ENCODE measurements around the gene RAPGEF2. TPM values are rescaled to one million over a fixed set of nuclear protein-coding genes. Genes with fewer than 3 reads are reported as not detected.

RAPGEF2 gene
- polyA plus RNA-seq, 1 experiment, result 19.6 TPM

GRCh38 chr4:159199826-159200225, 96.9 kb downstream of the RAPGEF2 start:
- Histone ChIP-seq H3K4me3 (ENCODE audit: low read depth, low read length) (no peak overlapping the region), H3K27me3 (ENCODE audit: control insufficient read depth, insufficient read depth, low read length) (no peaks in the 10 kb centered on the region), H3K36me3 (ENCODE audit: control insufficient read depth, insufficient read depth, low read length) (no peaks in the 10 kb centered on the region)
- no peak for DNase-seq (ENCODE audit: low read depth)
- TF ChIP-seq CTCF (IDR thresholded peaks at IDR 0.05; ENCODE audit: insufficient read depth, low read depth, low read length), result no peak
- ChIA-PET CTCF (no interaction called here), POLR2A (no interaction called here)

- ChIA-PET POLR2A (interaction anchor here (0.5 kb wide), 1 partner anchor 48 kb away, joined by 3 read pairs; no protein-coding TSS in a partner anchor), CTCF (interaction anchor here (0.7 to 3.4 kb wide), 11 partner anchors 9 to 534 kb away, joined by 3 to 30 read pairs (median 3); no protein-coding TSS in a partner anchor)
- no peak for TF ChIP-seq CTCF (IDR thresholded peaks at IDR 0.05; ENCODE audit: insufficient read depth, low read depth, low read length)
- Histone ChIP-seq H3K4me3 (ENCODE audit: low read depth, low read length) (no peak overlapping the region), H3K27me3 (ENCODE audit: control insufficient read depth, insufficient read depth, low read length) (no peaks in the 10 kb centered on the region), H3K36me3 (ENCODE audit: control insufficient read depth, insufficient read depth, low read length) (no peaks in the 10 kb centered on the region)
- no peak for DNase-seq (ENCODE audit: low read depth)
Measured at GRCh38 chr4:159201168-159201567, 98.3 kb downstream of the RAPGEF2 start.

- DNase-seq (ENCODE audit: low read depth), result no peak
- POLR2A ChIA-PET, result interaction anchor here (0.6 kb wide), 1 partner anchor 342 kb away, joined by 3 read pairs; no protein-coding TSS in a partner anchor
- Histone ChIP-seq H3K4me3 (ENCODE audit: low read depth, low read length) (no peak overlapping the region), H3K36me3 (ENCODE audit: control insufficient read depth, insufficient read depth, low read length) (no peaks in the 10 kb centered on the region), H3K27me3 (ENCODE audit: control insufficient read depth, insufficient read depth, low read length) (no peaks in the 10 kb centered on the region)
- no peak for TF ChIP-seq CTCF (IDR thresholded peaks at IDR 0.05; ENCODE audit: insufficient read depth, low read depth, low read length)
- CTCF ChIA-PET, result interaction anchor here (0.6 kb wide), 1 partner anchor 190 kb away, joined by 3 read pairs; no protein-coding TSS in a partner anchor
Measured at GRCh38 chr4:159204566-159204965, 101.7 kb downstream of the RAPGEF2 start.

GRCh38 chr4:159205466-159205865, 102.6 kb downstream of the RAPGEF2 start:
- ChIA-PET CTCF (interaction anchor here (1.8 kb wide), 1 partner anchor 348 kb away, joined by 6 read pairs; no protein-coding TSS in a partner anchor), POLR2A (no interaction called here)

GRCh38 chr4:159206427-159206871, 103.6 kb downstream of the RAPGEF2 start:
- DNase-seq (ENCODE audit: low read depth), result no peak
- TF ChIP-seq CTCF (IDR thresholded peaks at IDR 0.05; ENCODE audit: insufficient read depth, low read depth, low read length), result no peak
- H3K4me3 ChIP-seq (ENCODE audit: low read depth, low read length), result no peak overlapping the region
- H3K27me3 ChIP-seq (ENCODE audit: control insufficient read depth, insufficient read depth, low read length), result no peaks in the 10 kb centered on the region
- ChIA-PET POLR2A (no interaction called here), CTCF (interaction anchor here (0.8 to 2.2 kb wide), 5 partner anchors 10 to 365 kb away, joined by 3 to 7 read pairs (median 6); no protein-coding TSS in a partner anchor)
- no peaks in the 10 kb centered on the region for H3K36me3 ChIP-seq (ENCODE audit: control insufficient read depth, insufficient read depth, low read length)

More at GRCh38 chr4:159205466-159205865, 102.6 kb downstream of the RAPGEF2 start:
- H3K36me3 ChIP-seq (ENCODE audit: control insufficient read depth, insufficient read depth, low read length), result no peaks in the 10 kb centered on the region
- no peak overlapping the region for H3K4me3 ChIP-seq (ENCODE audit: low read depth, low read length)
- DNase-seq (ENCODE audit: low read depth), result no peak
- no peak for TF ChIP-seq CTCF (IDR thresholded peaks at IDR 0.05; ENCODE audit: insufficient read depth, low read depth, low read length)
- H3K27me3 ChIP-seq (ENCODE audit: control insufficient read depth, insufficient read depth, low read length), result no peaks in the 10 kb centered on the region
